ENCODE data around the gene RAB39A. TPM values are rescaled to one million over a fixed set of nuclear protein-coding genes. Genes with fewer than 3 reads are reported as not detected.
"Not testable (repeated sequence)": the region's sequence is repeated elsewhere in the genome, so short reads cannot be mapped to it uniquely, and the experiment has no call there.

Gene RAB39A, protein sequence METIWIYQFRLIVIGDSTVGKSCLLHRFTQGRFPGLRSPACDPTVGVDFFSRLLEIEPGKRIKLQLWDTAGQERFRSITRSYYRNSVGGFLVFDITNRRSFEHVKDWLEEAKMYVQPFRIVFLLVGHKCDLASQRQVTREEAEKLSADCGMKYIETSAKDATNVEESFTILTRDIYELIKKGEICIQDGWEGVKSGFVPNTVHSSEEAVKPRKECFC
- polyA plus RNA-seq (1.9 and 3.1 TPM in 2 replicates), polyA minus RNA-seq (11.2 TPM in 2 replicates)

DNA sequence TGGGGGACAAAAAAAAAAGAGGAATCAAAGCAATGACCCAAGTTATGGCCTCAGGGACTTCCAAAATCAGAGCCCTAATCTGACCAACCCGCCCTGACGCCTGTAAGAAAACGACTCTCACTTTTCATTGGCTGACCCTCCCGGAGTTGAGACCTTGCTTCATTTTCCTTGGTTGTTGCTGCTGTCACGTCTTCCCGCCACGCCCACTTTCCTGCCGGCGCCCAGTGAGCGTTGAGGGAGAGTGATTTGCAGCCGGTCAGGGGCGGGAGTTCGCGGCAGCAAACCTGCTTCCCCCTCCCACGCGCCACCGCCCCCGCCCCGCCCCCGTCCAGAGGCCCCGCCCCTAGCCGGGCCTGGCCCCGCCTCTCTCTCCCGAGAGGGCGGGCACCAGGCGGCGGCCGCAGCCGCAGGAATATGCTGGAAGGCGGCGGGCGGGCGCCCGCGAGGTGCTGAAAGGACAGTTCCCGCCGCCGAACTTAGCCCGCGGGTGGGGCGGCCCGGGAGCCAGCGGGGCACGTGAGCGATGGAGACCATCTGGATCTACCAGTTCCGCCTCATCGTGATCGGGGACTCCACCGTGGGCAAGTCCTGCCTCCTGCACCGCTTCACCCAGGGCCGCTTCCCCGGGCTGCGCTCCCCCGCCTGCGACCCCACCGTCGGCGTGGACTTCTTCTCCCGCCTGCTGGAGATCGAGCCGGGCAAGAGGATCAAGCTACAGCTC lies at the start of gene RAB39A:
TSS of gene RAB39A (plus strand) at position 403 of the 721 bp plus-strand sequence. CDS start at position 524, 121 bp downstream.
- Histone ChIP-seq H3K4me3 (ENCODE audit: low read length) (peak within 1 kb of the TSS; percentile 99), H3K4me2 (ENCODE audit: low read length) (peak within 1 kb of the TSS; percentile 67), H3K9ac (ENCODE audit: low read length) (peak within 1 kb of the TSS; percentile 61), H3K9me3 (ENCODE audit: low read length) (no peaks in the 10 kb centered on the region), H3K27ac (ENCODE audit: low read length) (no peak within 1 kb of the TSS), H4K20me1 (ENCODE audit: insufficient read depth) (no peaks in the 10 kb centered on the region), H3K79me2 (replicated peaks; ENCODE audit: insufficient read depth, low read length) (no peaks in the 10 kb centered on the region), H3K27me3 (ENCODE audit: insufficient read depth, low read depth, low read length) (no peaks in the 10 kb centered on the region), H2AFZ (ENCODE audit: low read depth, low read length) (peak within 1 kb of the TSS; percentile 90), H3F3A (ENCODE audit: insufficient read depth, low read length, poor library complexity, severe bottlenecking) (no peaks in the 10 kb centered on the region), H3K9me2 (ENCODE audit: insufficient read depth, low read length) (no peaks in the 10 kb centered on the region), H3K36me3 (ENCODE audit: insufficient read depth, low read length) (no peaks in the 10 kb centered on the region)
- TF ChIP-seq REST (IDR thresholded peaks at IDR 0.05; ENCODE audit: borderline replicate concordance) (peak; percentile 83), SMC3 (conservative IDR thresholded peaks at IDR 0.05; ENCODE audit: poor library complexity) (peak; percentile 47), CTCF (IDR thresholded peaks at IDR 0.05; ENCODE audit: poor library complexity, severe bottlenecking) (no peak), RAD21 (conservative IDR thresholded peaks at IDR 0.05) (peak; percentile 29), POLR2AphosphoS5 (IDR thresholded peaks at IDR 0.05) (no peak), MXI1 (conservative IDR thresholded peaks at IDR 0.05; ENCODE audit: poor library complexity, severe bottlenecking) (peak; percentile 63), EP300 (conservative IDR thresholded peaks at IDR 0.05; ENCODE audit: poor library complexity, severe bottlenecking) (no peak)

DNA sequence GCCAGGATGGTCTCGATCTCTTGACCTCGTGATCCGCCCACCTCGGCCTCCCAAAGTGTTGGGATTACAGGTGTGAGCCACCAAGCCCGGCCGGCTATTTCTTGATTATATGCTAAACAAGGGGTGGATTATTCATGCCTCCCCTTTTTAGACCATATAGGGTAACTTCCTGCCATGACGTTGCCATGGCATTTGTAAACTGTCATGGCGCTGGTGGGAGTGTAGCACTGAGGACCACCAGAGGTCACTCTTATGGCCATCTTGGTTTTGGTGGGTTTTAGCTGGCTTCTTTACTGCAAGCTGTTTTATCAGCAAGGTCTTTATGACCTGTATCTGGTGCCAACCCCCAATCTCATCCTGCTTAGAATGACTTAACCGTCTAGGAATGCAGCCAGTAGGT lies 46.8 kb upstream of the RAB39A start:
- H3F3A ChIP-seq (ENCODE audit: insufficient read depth, low read length, poor library complexity, severe bottlenecking); H3K9me2 ChIP-seq (ENCODE audit: insufficient read depth, low read length); H4K20me1 ChIP-seq (ENCODE audit: insufficient read depth); H3K27ac ChIP-seq (ENCODE audit: low read length); H3K4me2 ChIP-seq (ENCODE audit: low read length); H3K27me3 ChIP-seq (ENCODE audit: insufficient read depth, low read depth, low read length); H3K4me3 ChIP-seq (ENCODE audit: low read length); H3K9ac ChIP-seq (ENCODE audit: low read length); H2AFZ ChIP-seq (ENCODE audit: low read depth, low read length); H3K9me3 ChIP-seq (ENCODE audit: low read length); H3K36me3 ChIP-seq (ENCODE audit: insufficient read depth, low read length); H3K79me2 ChIP-seq (replicated peaks; ENCODE audit: insufficient read depth, low read length): not testable (repeated sequence)

All from neural cell (in vitro differentiated cells).